ENCODE data around the gene GOLPH3L.
A peak's percentile ranks its signal among the peaks of the same experiment; 100 is the strongest.
"Not testable (repeated sequence)": the region's sequence is repeated elsewhere in the genome, so short reads cannot be mapped to it uniquely, and the experiment has no call there.

GOLPH3L gene

DNA sequence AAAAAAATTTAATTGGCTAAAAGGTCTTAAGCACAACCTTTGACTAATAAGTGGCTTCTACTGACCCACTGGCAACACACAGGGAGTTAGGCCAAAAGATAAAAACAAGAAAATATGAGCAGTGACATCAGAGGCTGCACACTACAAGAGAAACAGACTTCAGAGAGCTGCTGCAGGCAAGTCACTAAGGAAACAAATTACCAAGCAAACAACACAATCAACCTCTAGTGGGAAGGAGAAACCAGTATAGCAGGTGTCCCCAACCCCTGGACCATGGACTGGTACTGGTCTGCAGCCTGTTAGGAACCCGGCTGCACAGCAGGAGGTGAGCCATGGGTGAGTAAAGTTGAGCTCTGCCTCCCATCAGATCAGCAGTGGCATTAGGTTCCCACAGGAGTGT, 46.8 kb downstream of the GOLPH3L start:
- Histone ChIP-seq H3K27me3 (no peaks in the 10 kb centered on the region), H3K36me3 (no peaks in the 10 kb centered on the region; the same call in 1 of the 2 replicates), H3K4me1 (no peaks in the 10 kb centered on the region), H3K9me3 (no peaks in the 10 kb centered on the region), H3K4me3 (ENCODE audit: low read depth, low read length) (no peak overlapping the region)
- no peak for DNase-seq
- no peak for TF ChIP-seq CTCF (IDR thresholded peaks at IDR 0.05; ENCODE audit: low read depth, low read length)

DNA sequence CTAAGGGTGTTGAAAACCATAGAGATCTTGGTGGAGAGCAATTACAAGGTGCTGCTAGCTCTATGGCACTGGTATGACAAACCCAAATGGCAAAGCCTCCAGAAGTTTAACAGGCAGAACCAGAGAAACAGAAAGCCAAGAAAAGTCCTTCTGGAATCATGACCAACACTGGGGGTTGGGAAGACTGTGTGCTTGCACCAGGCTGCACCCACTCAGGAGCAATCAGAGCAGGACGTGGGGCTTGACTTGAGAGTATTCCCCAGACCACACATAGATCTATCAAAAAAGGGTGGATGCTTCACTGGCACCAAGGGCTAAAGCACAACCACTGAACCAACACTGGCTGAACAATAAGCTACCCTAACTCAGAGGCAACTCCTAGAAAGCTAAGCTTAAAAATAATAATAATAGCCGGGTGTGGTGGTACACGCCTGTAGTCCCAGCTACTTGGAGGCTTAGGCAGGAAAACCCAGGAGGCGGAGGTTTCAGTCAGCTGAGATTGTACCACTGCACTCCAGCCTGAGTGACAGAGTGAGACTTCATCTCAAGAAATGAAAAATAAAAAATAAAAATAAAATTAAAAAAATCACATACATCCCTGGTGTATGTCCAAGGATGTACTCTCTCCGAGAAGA, 47.4 kb downstream of the GOLPH3L start:
- no peaks in the 10 kb centered on the region for H3K27me3 ChIP-seq
- H3K4me3 ChIP-seq (ENCODE audit: low read depth, low read length), result no peak overlapping the region
- H3K9me3 ChIP-seq, result no peaks in the 10 kb centered on the region
- no peak for TF ChIP-seq CTCF (IDR thresholded peaks at IDR 0.05; ENCODE audit: low read depth, low read length)
- H3K36me3 ChIP-seq, result no peaks in the 10 kb centered on the region; the same call in 1 of the 2 replicates
- no peaks in the 10 kb centered on the region for H3K4me1 ChIP-seq
- no peak for DNase-seq

GRCh38 chr1:150642296-150642695, 54.7 kb downstream of the GOLPH3L start:
- no peaks in the 10 kb centered on the region for H3K4me1 ChIP-seq
- no peak for TF ChIP-seq CTCF (IDR thresholded peaks at IDR 0.05; ENCODE audit: low read depth, low read length)
- no peaks in the 10 kb centered on the region for H3K27me3 ChIP-seq
- H3K4me3 ChIP-seq (ENCODE audit: low read depth, low read length), result no peak overlapping the region
- H3K36me3 ChIP-seq, result no peaks in the 10 kb centered on the region
- DNase-seq, result no peak
- H3K9me3 ChIP-seq, result no peaks in the 10 kb centered on the region

- not testable (repeated sequence) for H3K9me3 ChIP-seq; DNase-seq; H3K36me3 ChIP-seq; H3K4me3 ChIP-seq (ENCODE audit: low read depth, low read length); H3K4me1 ChIP-seq; H3K27me3 ChIP-seq
These were observed 55.7 kb downstream of the GOLPH3L start for GRCh38 chr1:150641126-150641815.

DNA sequence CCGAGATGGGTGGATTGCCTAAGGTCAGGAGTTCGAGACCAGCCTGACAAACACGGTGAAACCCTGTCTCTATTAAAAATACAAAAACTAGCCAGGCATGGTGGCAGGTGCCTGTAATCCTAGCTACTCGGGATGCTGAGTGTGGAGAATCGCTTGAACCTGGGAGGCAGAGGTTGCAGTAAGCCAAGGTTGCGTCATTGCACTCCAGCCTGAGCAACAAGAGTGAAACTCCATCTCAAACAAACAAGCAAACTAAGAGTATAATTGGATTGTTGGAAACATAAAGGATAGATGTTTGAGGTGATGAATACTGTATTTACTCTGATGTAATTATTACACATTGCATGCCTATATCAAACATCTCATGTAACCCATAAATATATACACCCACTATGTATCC, 58.5 kb downstream of the GOLPH3L start:
- not testable (repeated sequence) for H3K36me3 ChIP-seq; DNase-seq; H3K27me3 ChIP-seq; H3K9me3 ChIP-seq; H3K4me3 ChIP-seq (ENCODE audit: low read depth, low read length); H3K4me1 ChIP-seq

DNA sequence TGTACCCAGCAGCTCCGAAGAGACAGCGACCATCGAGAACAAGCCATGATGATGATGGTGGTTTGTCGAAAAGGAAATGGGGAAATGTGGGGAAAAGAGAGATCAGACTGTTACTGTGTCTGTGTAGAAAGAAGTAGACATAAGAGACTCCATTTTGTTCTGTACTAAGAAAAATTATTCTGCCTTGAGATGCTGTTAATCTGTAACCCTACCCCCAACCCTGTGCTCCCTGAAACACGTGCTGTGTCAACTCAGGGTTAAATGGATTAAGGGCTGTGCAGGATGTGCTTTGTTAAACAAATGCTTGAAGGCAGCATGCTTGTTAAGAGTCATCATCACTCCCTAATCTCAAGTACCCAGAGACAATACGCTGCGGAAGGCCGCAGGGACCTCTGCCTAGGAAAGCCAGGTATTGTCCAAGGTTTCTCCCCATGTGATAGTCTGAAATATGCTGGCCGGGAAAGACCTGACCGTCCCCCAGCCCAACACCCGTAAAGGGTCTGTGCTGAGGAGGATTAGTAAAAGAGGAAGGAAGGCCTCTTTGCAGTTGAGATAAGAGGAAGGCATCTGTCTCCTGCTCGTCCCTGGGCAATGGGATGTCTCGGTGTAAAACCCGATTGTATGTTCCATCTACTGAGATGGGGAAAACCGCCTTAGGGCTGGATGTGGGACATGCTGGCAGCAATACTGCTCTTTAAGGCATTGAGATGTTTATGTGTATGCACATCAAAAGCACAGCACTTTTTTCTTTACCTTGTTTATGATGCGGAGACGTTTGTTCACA, 61.9 kb downstream of the GOLPH3L start:
- not testable (repeated sequence) for H3K36me3 ChIP-seq; H3K4me1 ChIP-seq; H3K9me3 ChIP-seq; H3K4me3 ChIP-seq (ENCODE audit: low read depth, low read length); H3K27me3 ChIP-seq
- DNase-seq, result peak; percentile 29

- Histone ChIP-seq H3K9me3 (no peaks in the 10 kb centered on the region), H3K4me3 (ENCODE audit: low read depth, low read length) (peak within 1 kb of the TSS; percentile 78), H3K4me1 (no peaks in the 10 kb centered on the region; the same call in 1 of the 2 replicates), H3K36me3 (peaks cover 32% of the 10 kb centered on the region), H3K27me3 (no peaks in the 10 kb centered on the region)
- DNase-seq, result peak; percentile 97
- no peak for TF ChIP-seq CTCF (IDR thresholded peaks at IDR 0.05; ENCODE audit: low read depth, low read length)
These were observed 67.6 kb downstream of the GOLPH3L start, which contains the start of gene ENSA for GRCh38 chr1:150629115-150629928. ENSA (minus strand) TSS chr1:150629612; CDS start chr1:150629470, 142 bp downstream.

Measured in BE2C (cell line).